Panc1 (cell line): ENCODE measurements around the gene TERF2IP. TPM values are rescaled to one million over a fixed set of nuclear protein-coding genes. Genes with fewer than 3 reads are reported as not detected.

Source experiments
- ATAC-seq: fragments of 200-7000 bp; cut with Tn5 transposase; 2 replicates; pipeline ENCODE4 v1.9.1; 2020; ENCODE audit warnings: mild to moderate bottlenecking, moderate library complexity
- BruUV-seq: library from RNA; stranded (reverse); fragments of 400-500 nt; replicated peaks from 2 replicates; lab custom pipeline; 2021; lab: Mats Ljungman, UMichigan
- CTCF ChIA-PET: fragments of 300-600 bp; sonication (Branson Sonifier 250); formaldehyde crosslinking; loops from one replicate; lab custom pipeline; 2022; ENCODE audit warnings: antibody characterized with exemption; lab: Charles Lee
- POLR2A ChIA-PET: fragments of 300-600 bp; sonication (Branson Sonifier 250); formaldehyde crosslinking; loops from one replicate; lab custom pipeline; 2022; ENCODE audit warnings: antibody characterized with exemption; lab: Charles Lee
- DNase-seq: peaks from one replicate; pipeline ENCODE4 v3.0.0-alpha.2; 2010; ENCODE audit warnings: low read depth, low spot score
- H3K27ac ChIP-seq: 2 replicates; pipeline ENCODE4 v1.5.1; 2011; ENCODE audit warnings: mild to moderate bottlenecking, low read length, inconsistent platforms
- H3K27me3 ChIP-seq: fragments of 200-500 bp; sonication (Bioruptor generic); 2 replicates; pipeline ENCODE4 v1.6.0; 2014; ENCODE audit warnings: low read length, inconsistent platforms; ENCODE audit not compliant: control insufficient read depth, insufficient read depth
- H3K36me3 ChIP-seq: fragments of 200-500 bp; sonication (Bioruptor generic); 2 replicates; pipeline ENCODE4 v1.5.1; 2014; ENCODE audit warnings: inconsistent platforms, mild to moderate bottlenecking, low read length, moderate library complexity; ENCODE audit not compliant: control insufficient read depth, insufficient read depth
- H3K4me1 ChIP-seq: 2 replicates; pipeline ENCODE4 v1.5.1; 2011; ENCODE audit warnings: inconsistent platforms, mild to moderate bottlenecking, low read length, moderate library complexity; ENCODE audit not compliant: control insufficient read depth, insufficient read depth
- H3K4me3 ChIP-seq, 2 experiments: 2 replicates each; pipeline ENCODE4 v1.5.1; 2011 to 2012; ENCODE audit warnings: low read depth in 2 of 2, low read length in 2 of 2, mild to moderate bottlenecking in 2 of 2, inconsistent platforms in 1 of 2, moderate library complexity in 1 of 2
- H3K9me3 ChIP-seq: fragments of 200-500 bp; sonication (Bioruptor generic); 2 replicates; pipeline ENCODE4 v1.5.1; 2014; ENCODE audit warnings: low read depth, mild to moderate bottlenecking, inconsistent platforms, low read length, moderate library complexity; ENCODE audit not compliant: control insufficient read depth, insufficient read depth
- CTCF ChIP-seq: fragments of 450-650 bp; IDR thresholded peaks from 2 replicates; pipeline ENCODE4 v1.5.1; 2017; ENCODE audit warnings: mild to moderate bottlenecking
- POLR2AphosphoS5 ChIP-seq: IDR thresholded peaks from 2 replicates; pipeline ENCODE4 v1.6.1; 2012; ENCODE audit warnings: mild to moderate bottlenecking, low read depth, low read length, moderate library complexity
- SIN3A ChIP-seq: IDR thresholded peaks from 2 replicates; pipeline ENCODE4 v1.6.1; 2012; ENCODE audit warnings: low read depth, mild to moderate bottlenecking, low read length, moderate library complexity, borderline replicate concordance; ENCODE audit not compliant: insufficient read depth
- TCF7L2 ChIP-seq: IDR thresholded peaks from 2 replicates; pipeline ENCODE4 v1.6.1; 2011; ENCODE audit warnings: mild to moderate bottlenecking, low read depth, low read length, inconsistent platforms
- in situ Hi-C: cut with HindIII; loops from 2 replicates; pipeline ENCODE4 v1.10.0; 2016; ENCODE audit warnings: low sequenced_read_pairs, low pct_unique_long_range_greater_than_20kb
- intact Hi-C: fragments of 100-400 bp; cut with micrococcal nuclease; formaldehyde crosslinking; loops from one replicate; pipeline ENCODE4 v1.10.0; 2022; ENCODE audit not compliant: unreplicated experiment
- total RNA-seq: library from RNA; stranded (reverse); gene quantifications from one replicate; pipeline ENCODE4 v1.2.1, GENCODE V29; 2021; ENCODE audit not compliant: unreplicated experiment
- TF ChIP-seq, protein P1 (sequence below), 2 experiments: IDR thresholded peaks; 2 replicates each; pipeline ENCODE4 v1.6.1; 2011 to 2012; ENCODE audit warnings: low read depth in 2 of 2, control low read depth in 1 of 2, low read length in 1 of 2, mild to moderate bottlenecking in 1 of 2, moderate library complexity in 1 of 2; ENCODE audit not compliant: insufficient read depth in 1 of 2

Gene TERF2IP
- total RNA-seq, 1 experiment from 2014 or later = 23.3 TPM

GRCh38 chr16:75618780-75619179, 28.8 kb upstream of the TERF2IP start:
- DNase-seq = no peak
- ChIA-PET POLR2A (no interaction called here), CTCF (no interaction called here)
- Histone ChIP-seq H3K9me3 (no peaks in the 10 kb centered on the region), H3K4me3 (no peak overlapping the region), H3K27ac (no peak overlapping the region), H3K36me3 (peaks cover 9% of the 10 kb centered on the region), H3K4me1 (peaks cover 7% of the 10 kb centered on the region), H3K27me3 (no peaks in the 10 kb centered on the region)
- in situ Hi-C loops = no loop called here
- TF ChIP-seq, protein P1, sequence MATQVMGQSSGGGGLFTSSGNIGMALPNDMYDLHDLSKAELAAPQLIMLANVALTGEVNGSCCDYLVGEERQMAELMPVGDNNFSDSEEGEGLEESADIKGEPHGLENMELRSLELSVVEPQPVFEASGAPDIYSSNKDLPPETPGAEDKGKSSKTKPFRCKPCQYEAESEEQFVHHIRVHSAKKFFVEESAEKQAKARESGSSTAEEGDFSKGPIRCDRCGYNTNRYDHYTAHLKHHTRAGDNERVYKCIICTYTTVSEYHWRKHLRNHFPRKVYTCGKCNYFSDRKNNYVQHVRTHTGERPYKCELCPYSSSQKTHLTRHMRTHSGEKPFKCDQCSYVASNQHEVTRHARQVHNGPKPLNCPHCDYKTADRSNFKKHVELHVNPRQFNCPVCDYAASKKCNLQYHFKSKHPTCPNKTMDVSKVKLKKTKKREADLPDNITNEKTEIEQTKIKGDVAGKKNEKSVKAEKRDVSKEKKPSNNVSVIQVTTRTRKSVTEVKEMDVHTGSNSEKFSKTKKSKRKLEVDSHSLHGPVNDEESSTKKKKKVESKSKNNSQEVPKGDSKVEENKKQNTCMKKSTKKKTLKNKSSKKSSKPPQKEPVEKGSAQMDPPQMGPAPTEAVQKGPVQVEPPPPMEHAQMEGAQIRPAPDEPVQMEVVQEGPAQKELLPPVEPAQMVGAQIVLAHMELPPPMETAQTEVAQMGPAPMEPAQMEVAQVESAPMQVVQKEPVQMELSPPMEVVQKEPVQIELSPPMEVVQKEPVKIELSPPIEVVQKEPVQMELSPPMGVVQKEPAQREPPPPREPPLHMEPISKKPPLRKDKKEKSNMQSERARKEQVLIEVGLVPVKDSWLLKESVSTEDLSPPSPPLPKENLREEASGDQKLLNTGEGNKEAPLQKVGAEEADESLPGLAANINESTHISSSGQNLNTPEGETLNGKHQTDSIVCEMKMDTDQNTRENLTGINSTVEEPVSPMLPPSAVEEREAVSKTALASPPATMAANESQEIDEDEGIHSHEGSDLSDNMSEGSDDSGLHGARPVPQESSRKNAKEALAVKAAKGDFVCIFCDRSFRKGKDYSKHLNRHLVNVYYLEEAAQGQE (IDR thresholded peaks at IDR 0.05; ENCODE audit: insufficient read depth in 1 of 2, low read depth in 2 of 2, low read length in 1 of 2) = no peak
- no peak for TF ChIP-seq POLR2AphosphoS5
- no peak for TF ChIP-seq SIN3A
- no peak for TF ChIP-seq TCF7L2
- TF ChIP-seq CTCF = no peak
- no TSS peak for BruUV-seq
- no peak for ATAC-seq
- intact Hi-C loops = no loop called here

- ChIA-PET POLR2A (interaction anchor here (0.6 kb wide), 1 partner anchor 35 kb away, joined by 6 read pairs; no protein-coding TSS in a partner anchor), CTCF (no interaction called here)
- in situ Hi-C loops = no loop called here
- TF ChIP-seq POLR2AphosphoS5 (no peak), TCF7L2 (no peak), SIN3A (no peak), CTCF (no peak)
- TF ChIP-seq, protein P1 (IDR thresholded peaks at IDR 0.05; ENCODE audit: insufficient read depth in 1 of 2, low read depth in 2 of 2, low read length in 1 of 2) = no peak
- intact Hi-C loops = loop anchor here (5.0 kb wide), 1 partner anchor 148 kb away; no protein-coding TSS in a partner anchor
- DNase-seq = no peak
- peaks cover 7% of the 10 kb centered on the region for H3K4me1 ChIP-seq
- H3K4me3 ChIP-seq = no peak overlapping the region
- H3K36me3 ChIP-seq = peaks cover 7% of the 10 kb centered on the region
- H3K27me3 ChIP-seq = no peaks in the 10 kb centered on the region
- no peak for ATAC-seq
- BruUV-seq = no TSS peak
- no peak overlapping the region for H3K27ac ChIP-seq
- no peaks in the 10 kb centered on the region for H3K9me3 ChIP-seq
Measured at GRCh38 chr16:75620326-75621169, 27.0 kb upstream of the TERF2IP start.
